ENCODE results near the gene PCNX1.
A peak's percentile ranks its signal among the peaks of the same experiment; 100 is the strongest.

The PCNX1 gene

GRCh38 chr14:70906793-70907175, 475 bp upstream of the PCNX1 start:
- H3K4me3 ChIP-seq (replicated peaks; ENCODE audit: low read depth, low read length): peak overlapping the region; percentile 90
- H3K27me3 ChIP-seq (replicated peaks; ENCODE audit: control insufficient read depth, insufficient read depth, low read length): no peaks in the 10 kb centered on the region
- TF ChIP-seq CTCF (IDR thresholded peaks at IDR 0.05; ENCODE audit: insufficient read depth, low read length, poor library complexity, severe bottlenecking): no peak
- no peaks in the 10 kb centered on the region for H3K36me3 ChIP-seq (ENCODE audit: control insufficient read depth, insufficient read depth, low read length)
- no peak for DNase-seq (ENCODE audit: extremely low read depth, insufficient read length)

- Histone ChIP-seq H3K27me3 (replicated peaks; ENCODE audit: control insufficient read depth, insufficient read depth, low read length) (no peaks in the 10 kb centered on the region), H3K4me3 (replicated peaks; ENCODE audit: low read depth, low read length) (peak overlapping the region; percentile 90), H3K36me3 (ENCODE audit: control insufficient read depth, insufficient read depth, low read length) (no peaks in the 10 kb centered on the region)
- no peak for TF ChIP-seq CTCF (IDR thresholded peaks at IDR 0.05; ENCODE audit: insufficient read depth, low read length, poor library complexity, severe bottlenecking)
- DNase-seq (ENCODE audit: extremely low read depth, insufficient read length): peak; percentile 62
These were observed 1.0 kb downstream of the PCNX1 start for GRCh38 chr14:70907996-70908934.

- Histone ChIP-seq H3K36me3 (ENCODE audit: control insufficient read depth, insufficient read depth, low read length) (no peaks in the 10 kb centered on the region), H3K27me3 (replicated peaks; ENCODE audit: control insufficient read depth, insufficient read depth, low read length) (no peaks in the 10 kb centered on the region), H3K4me3 (replicated peaks; ENCODE audit: low read depth, low read length) (peak overlapping the region; percentile 90)
- TF ChIP-seq CTCF (IDR thresholded peaks at IDR 0.05; ENCODE audit: insufficient read depth, low read length, poor library complexity, severe bottlenecking): no peak
- DNase-seq (ENCODE audit: extremely low read depth, insufficient read length): no peak
These were observed 1.8 kb downstream of the PCNX1 start for GRCh38 chr14:70908935-70909641.

- peak overlapping the region; percentile 90 for H3K4me3 ChIP-seq (replicated peaks; ENCODE audit: low read depth, low read length)
- TF ChIP-seq CTCF (IDR thresholded peaks at IDR 0.05; ENCODE audit: insufficient read depth, low read length, poor library complexity, severe bottlenecking): no peak
- no peak for DNase-seq (ENCODE audit: extremely low read depth, insufficient read length)
These were observed 2.7 kb downstream of the PCNX1 start for GRCh38 chr14:70909733-70910614.

GRCh38 chr14:70915415-70915814, 8.2 kb downstream of the PCNX1 start:
- no peak for DNase-seq (ENCODE audit: extremely low read depth, insufficient read length)
- Histone ChIP-seq H3K27me3 (replicated peaks; ENCODE audit: control insufficient read depth, insufficient read depth, low read length) (no peaks in the 10 kb centered on the region), H3K4me3 (replicated peaks; ENCODE audit: low read depth, low read length) (no peak overlapping the region), H3K36me3 (ENCODE audit: control insufficient read depth, insufficient read depth, low read length) (no peaks in the 10 kb centered on the region)
- no peak for TF ChIP-seq CTCF (IDR thresholded peaks at IDR 0.05; ENCODE audit: insufficient read depth, low read length, poor library complexity, severe bottlenecking)

More at GRCh38 chr14:70909733-70910614, 2.7 kb downstream of the PCNX1 start:
- Histone ChIP-seq H3K36me3 (ENCODE audit: control insufficient read depth, insufficient read depth, low read length) (no peaks in the 10 kb centered on the region), H3K27me3 (replicated peaks; ENCODE audit: control insufficient read depth, insufficient read depth, low read length) (no peaks in the 10 kb centered on the region)
